ENCODE results near the gene PLCXD3. TPM values are rescaled to one million over a fixed set of nuclear protein-coding genes. Genes with fewer than 3 reads are reported as not detected.

Gene PLCXD3
- total and polyA plus RNA-seq, 9 of the 15 experiments (the other 6 are each of a cell fraction or from before 2014, with no cell fraction given) = not detected

DNA sequence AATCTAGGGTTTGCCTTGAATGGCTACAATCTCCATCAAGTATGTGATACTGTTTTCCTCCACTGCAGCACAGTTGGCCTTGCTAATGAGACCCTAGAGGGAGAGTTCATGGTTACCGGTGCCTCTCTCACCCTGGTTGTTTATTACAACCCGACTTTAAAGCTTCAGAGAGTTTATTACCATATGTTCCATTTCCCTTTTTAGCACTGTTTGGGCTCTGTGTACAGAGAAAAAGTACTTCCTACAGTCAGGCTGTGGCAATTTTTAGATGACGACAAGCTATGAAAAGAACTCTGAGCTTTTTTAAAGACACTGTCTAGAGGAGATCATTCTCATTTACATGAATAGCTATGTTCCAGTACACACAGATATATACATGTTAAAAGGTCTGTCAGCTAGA, 48.8 kb upstream of the PLCXD3 start:
- Histone ChIP-seq H2AFZ (ENCODE audit: low read depth, low read length) (no peak overlapping the region), H3K27me3 (ENCODE audit: control insufficient read depth in 2 of 2, insufficient read depth in 2 of 2, low read length in 2 of 2) (no peaks in the 10 kb centered on the region), H3K36me3 (ENCODE audit: control insufficient read depth, insufficient read depth, low read length) (no peaks in the 10 kb centered on the region), H3K27ac (ENCODE audit: extremely low read depth, low read depth, low read length) (no peak overlapping the region), H3K4me2 (ENCODE audit: insufficient read depth, low read length) (no peak overlapping the region), H3K9ac (ENCODE audit: insufficient read depth in 1 of 2, low read depth in 2 of 2, low read length in 2 of 2) (no peak overlapping the region), H3K9me1 (ENCODE audit: control insufficient read depth, insufficient read depth, low read length) (no peaks in the 10 kb centered on the region), H3K4me3 (no peak overlapping the region), H3K4me1 (replicated peaks in 1 of 2; ENCODE audit: control insufficient read depth in 2 of 2, insufficient read depth in 2 of 2, low read length in 2 of 2) (no peaks in the 10 kb centered on the region), H3K79me2 (ENCODE audit: control insufficient read depth, insufficient read depth, low read length) (no peaks in the 10 kb centered on the region), H3K9me3 (replicated peaks; ENCODE audit: control insufficient read depth, insufficient read depth, low read depth, low read length) (no peaks in the 10 kb centered on the region), H4K20me1 (replicated peaks; ENCODE audit: control insufficient read depth, insufficient read depth, low read length) (no peaks in the 10 kb centered on the region)
- ChIA-PET CTCF (ENCODE audit: low intra/inter-chr PET ratio) (no interaction called here), POLR2A (no interaction called here)
- intact Hi-C loops (cut with micrococcal nuclease) = no loop called here
- BruUV-seq (replicated peaks) = no TSS peak
- in situ Hi-C loops (cut with MboI) = no loop called here
- FAIRE-seq (no peak), DNase-seq (ENCODE audit: extremely low read depth in 1 of 4, low spot score in 3 of 4) (no peak), ATAC-seq (no peak)
- 2% methylated on average over 3 of the region's 3 CpGs for WGBS (ENCODE audit: insufficient coverage, low coverage, missing lambda C conversion rate)
- TF ChIP-seq XRCC3 (IDR thresholded peaks at IDR 0.05) = no peak
- no peak for TF ChIP-seq ZKSCAN8 (CRISPR knock-in tag; IDR thresholded peaks at IDR 0.05)
- TF ChIP-seq ZNF134 (CRISPR knock-in tag; conservative IDR thresholded peaks at IDR 0.05) = no peak
- no peak for TF ChIP-seq FOXA1 (IDR thresholded peaks at IDR 0.05; ENCODE audit: borderline replicate concordance)
- TF ChIP-seq, protein P1, sequence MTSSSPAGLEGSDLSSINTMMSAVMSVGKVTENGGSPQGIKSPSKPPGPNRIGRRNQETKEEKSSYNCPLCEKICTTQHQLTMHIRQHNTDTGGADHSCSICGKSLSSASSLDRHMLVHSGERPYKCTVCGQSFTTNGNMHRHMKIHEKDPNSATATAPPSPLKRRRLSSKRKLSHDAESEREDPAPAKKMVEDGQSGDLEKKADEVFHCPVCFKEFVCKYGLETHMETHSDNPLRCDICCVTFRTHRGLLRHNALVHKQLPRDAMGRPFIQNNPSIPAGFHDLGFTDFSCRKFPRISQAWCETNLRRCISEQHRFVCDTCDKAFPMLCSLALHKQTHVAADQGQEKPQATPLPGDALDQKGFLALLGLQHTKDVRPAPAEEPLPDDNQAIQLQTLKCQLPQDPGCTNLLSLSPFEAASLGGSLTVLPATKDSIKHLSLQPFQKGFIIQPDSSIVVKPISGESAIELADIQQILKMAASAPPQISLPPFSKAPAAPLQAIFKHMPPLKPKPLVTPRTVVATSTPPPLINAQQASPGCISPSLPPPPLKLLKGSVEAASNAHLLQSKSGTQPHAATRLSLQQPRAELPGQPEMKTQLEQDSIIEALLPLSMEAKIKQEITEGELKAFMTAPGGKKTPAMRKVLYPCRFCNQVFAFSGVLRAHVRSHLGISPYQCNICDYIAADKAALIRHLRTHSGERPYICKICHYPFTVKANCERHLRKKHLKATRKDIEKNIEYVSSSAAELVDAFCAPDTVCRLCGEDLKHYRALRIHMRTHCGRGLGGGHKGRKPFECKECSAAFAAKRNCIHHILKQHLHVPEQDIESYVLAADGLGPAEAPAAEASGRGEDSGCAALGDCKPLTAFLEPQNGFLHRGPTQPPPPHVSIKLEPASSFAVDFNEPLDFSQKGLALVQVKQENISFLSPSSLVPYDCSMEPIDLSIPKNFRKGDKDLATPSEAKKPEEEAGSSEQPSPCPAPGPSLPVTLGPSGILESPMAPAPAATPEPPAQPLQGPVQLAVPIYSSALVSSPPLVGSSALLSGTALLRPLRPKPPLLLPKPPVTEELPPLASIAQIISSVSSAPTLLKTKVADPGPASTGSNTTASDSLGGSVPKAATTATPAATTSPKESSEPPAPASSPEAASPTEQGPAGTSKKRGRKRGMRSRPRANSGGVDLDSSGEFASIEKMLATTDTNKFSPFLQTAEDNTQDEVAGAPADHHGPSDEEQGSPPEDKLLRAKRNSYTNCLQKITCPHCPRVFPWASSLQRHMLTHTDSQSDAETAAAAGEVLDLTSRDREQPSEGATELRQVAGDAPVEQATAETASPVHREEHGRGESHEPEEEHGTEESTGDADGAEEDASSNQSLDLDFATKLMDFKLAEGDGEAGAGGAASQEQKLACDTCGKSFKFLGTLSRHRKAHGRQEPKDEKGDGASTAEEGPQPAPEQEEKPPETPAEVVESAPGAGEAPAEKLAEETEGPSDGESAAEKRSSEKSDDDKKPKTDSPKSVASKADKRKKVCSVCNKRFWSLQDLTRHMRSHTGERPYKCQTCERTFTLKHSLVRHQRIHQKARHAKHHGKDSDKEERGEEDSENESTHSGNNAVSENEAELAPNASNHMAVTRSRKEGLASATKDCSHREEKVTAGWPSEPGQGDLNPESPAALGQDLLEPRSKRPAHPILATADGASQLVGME (CRISPR knock-in tag; IDR thresholded peaks at IDR 0.05) = no peak
- no peak for TF ChIP-seq ESRRA (IDR thresholded peaks at IDR 0.05; ENCODE audit: borderline replicate concordance, low read depth)
- no peak for TF ChIP-seq HNRNPLL (IDR thresholded peaks at IDR 0.05; ENCODE audit: low read depth, low read length, poor library complexity, severe bottlenecking)
- no peak for TF ChIP-seq TBL1XR1 (IDR thresholded peaks at IDR 0.05; ENCODE audit: low read length in 2 of 2)
- no peak for TF ChIP-seq ZNF586 (CRISPR knock-in tag; conservative IDR thresholded peaks at IDR 0.05)
- no peak for TF ChIP-seq ZNF41 (CRISPR knock-in tag; conservative IDR thresholded peaks at IDR 0.05)
- TF ChIP-seq ZNF609 (CRISPR knock-in tag; IDR thresholded peaks at IDR 0.05; ENCODE audit: borderline replicate concordance) = no peak
- no peak for TF ChIP-seq NRF1 (conservative IDR thresholded peaks at IDR 0.05 in 1 of 2, IDR thresholded peaks at IDR 0.05 in 1 of 2)

All from K562 (cell line).